Measurements from ENCODE around the gene RBBP7. TPM values are rescaled to one million over a fixed set of nuclear protein-coding genes. Genes with fewer than 3 reads are reported as not detected.

Gene RBBP7
- total RNA-seq (2021; ENCODE audit: unreplicated experiment), result 146 TPM
- 89.4 and 146 TPM in 2 replicates for polyA plus RNA-seq (2012)
- percentile 88 among the genes with signal in this experiment for Bru-seq, nascent RNA
- percentile 87 among the genes with signal in this experiment for BruChase-seq, experiment 1, labeled RNA remaining after a 6-hour chase
- percentile 85 among the genes with signal in this experiment for BruChase-seq, experiment 2, labeled RNA remaining after a 2-hour chase
- long read RNA-seq, transcript RBBP7-203 (12 exons, 2,333 nt), result major isoform, 248 of 361 reads
- long read RNA-seq, transcript RBBP7-202 (12 exons, 2,036 nt), result minor isoform, 39 of 361 reads
- long read RNA-seq, partial matches to known transcripts, result 6 of 361 reads
- long read RNA-seq, other reads (novel, unspliced or antisense), result 64 of 361 reads

DNA sequence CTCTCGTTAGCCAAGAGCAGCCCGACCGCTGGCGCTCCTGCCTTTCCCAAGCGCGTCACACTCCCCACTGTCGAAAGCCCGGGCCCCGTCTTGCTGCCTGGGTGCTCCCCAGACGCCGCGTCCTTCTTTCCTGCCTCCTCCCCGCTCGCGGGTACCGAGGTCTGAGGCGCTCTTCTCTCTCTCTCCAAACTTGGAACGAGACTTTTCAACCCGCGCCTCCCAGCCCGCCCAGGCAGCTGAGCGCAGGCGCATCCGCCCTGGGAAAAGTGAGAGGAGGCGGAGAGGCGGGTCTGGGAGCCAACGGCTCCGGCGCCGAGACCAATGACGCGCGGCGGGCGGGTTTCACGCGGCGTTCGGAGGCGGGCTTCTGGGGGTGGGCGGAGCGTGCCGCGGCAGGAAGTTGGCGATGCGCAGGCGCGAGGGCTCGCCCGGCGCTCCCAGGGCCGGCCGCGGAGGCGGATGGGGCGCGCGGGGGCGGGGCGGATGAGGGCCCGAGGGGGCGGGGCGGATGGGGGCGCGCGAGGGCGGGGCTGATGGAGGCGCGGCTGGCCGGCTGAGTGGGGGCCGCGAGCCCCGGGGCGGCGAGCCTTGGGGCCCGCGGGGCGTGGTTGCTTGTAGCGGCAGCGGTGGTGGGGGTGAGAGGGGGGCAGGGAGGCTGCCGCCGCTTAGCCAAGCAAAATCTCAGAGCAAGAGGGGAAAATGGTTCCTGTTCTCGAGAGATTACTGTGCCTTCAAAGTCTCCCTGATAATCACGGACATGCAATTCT lies at the start of gene RBBP7:
TSS of gene RBBP7 (minus strand) at position 268 of the 767 bp plus-strand sequence. CDS start 309 bp downstream, outside the sequence.
- DNase-seq (ENCODE audit: low read depth, low spot score) (peak; percentile 67), ATAC-seq (peak; percentile 89)
- H3K36me3 ChIP-seq (ENCODE audit: control insufficient read depth in 1 of 2, insufficient read depth in 2 of 2, low read length in 2 of 2), result peaks cover 0 to 20% of the 10 kb centered on the region in 2 experiments; a peak in 2 of 4 replicates
- H3K9me2 ChIP-seq (ENCODE audit: insufficient read depth), result no peaks in the 10 kb centered on the region
- H4K20me1 ChIP-seq (ENCODE audit: insufficient read depth), result no peaks in the 10 kb centered on the region
- ChIA-PET POLR2A (no interaction called here), CTCF (interaction anchor here (1.0 kb wide), 1 partner anchor 13 kb away, joined by 4 read pairs; no protein-coding TSS in a partner anchor), RAD21 (ENCODE audit: low non-redundant PET in 1 of 2, low total read pairs in 2 of 2, uncharacterized antibody in 2 of 2, unreplicated experiment in 2 of 2) (no interaction called here)
- peak within 1 kb of the TSS; percentile 66 to 74 for H3K4me3 ChIP-seq (replicated peaks in 1 of 2; ENCODE audit: low read depth in 1 of 2, low read length in 2 of 2)
- peak within 1 kb of the TSS; percentile 80 for H3K4me2 ChIP-seq (ENCODE audit: low read length)
- no TSS peak for BruUV-seq (replicated peaks)
- peak within 1 kb of the TSS; percentile 82 for H3K9ac ChIP-seq (ENCODE audit: low read length)
- peaks cover 42% of the 10 kb centered on the region for H3K79me2 ChIP-seq (ENCODE audit: insufficient read depth, low read length)
- H3K27ac ChIP-seq (ENCODE audit: low read depth, low read length), result peak within 1 kb of the TSS; percentile 85
- H3K4me1 ChIP-seq (ENCODE audit: control insufficient read depth in 1 of 2, insufficient read depth in 2 of 2, low read length in 2 of 2), result peaks cover 2 to 15% of the 10 kb centered on the region in 2 experiments; a peak in 3 of 4 replicates
- H3K9me3 ChIP-seq (ENCODE audit: control insufficient read depth in 1 of 2, insufficient read depth in 1 of 2, low read depth in 1 of 2, low read length in 2 of 2), result no peaks in the 10 kb centered on the region
- intact Hi-C loops (cut with micrococcal nuclease), result no loop called here
- no peaks in the 10 kb centered on the region for H3K27me3 ChIP-seq (ENCODE audit: insufficient read depth, low read length)
- H2AFZ ChIP-seq (ENCODE audit: low read depth, low read length, poor library complexity, severe bottlenecking), result no peak within 1 kb of the TSS
- TF ChIP-seq FOSL1 (IDR thresholded peaks at IDR 0.05; ENCODE audit: low read depth) (no peak), POLR2A (IDR thresholded peaks at IDR 0.05; ENCODE audit: borderline replicate concordance, extremely low read depth, insufficient read depth, insufficient read length) (peak; percentile 33), POLR2AphosphoS5 (IDR thresholded peaks at IDR 0.05; ENCODE audit: low read depth, low read length) (peak; percentile 51; the same call in 1 of the 2 replicates), EGR1 (IDR thresholded peaks at IDR 0.05; ENCODE audit: low read depth) (peak; percentile 70), YY1 (IDR thresholded peaks at IDR 0.05; ENCODE audit: extremely low read depth, insufficient replicate concordance, low read depth, low read length) (no peak), TCF7L2 (IDR thresholded peaks at IDR 0.05; ENCODE audit: borderline replicate concordance, extremely low read depth, insufficient read depth, insufficient read length) (no peak), SIN3A (IDR thresholded peaks at IDR 0.05; ENCODE audit: low read depth) (0 out of 2 replicates have a peak, but pooled peaks have one; percentile 6), ELF1 (IDR thresholded peaks at IDR 0.05; ENCODE audit: borderline replicate concordance, low read depth) (no peak)
- TF ChIP-seq, protein P1, sequence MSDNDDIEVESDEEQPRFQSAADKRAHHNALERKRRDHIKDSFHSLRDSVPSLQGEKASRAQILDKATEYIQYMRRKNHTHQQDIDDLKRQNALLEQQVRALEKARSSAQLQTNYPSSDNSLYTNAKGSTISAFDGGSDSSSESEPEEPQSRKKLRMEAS (IDR thresholded peaks at IDR 0.05), result peak; percentile 29; the same call in 1 of the 2 replicates

Data from HCT116 (cell line).